Measurements from ENCODE around the gene CCDC187.

The CCDC187 gene

DNA sequence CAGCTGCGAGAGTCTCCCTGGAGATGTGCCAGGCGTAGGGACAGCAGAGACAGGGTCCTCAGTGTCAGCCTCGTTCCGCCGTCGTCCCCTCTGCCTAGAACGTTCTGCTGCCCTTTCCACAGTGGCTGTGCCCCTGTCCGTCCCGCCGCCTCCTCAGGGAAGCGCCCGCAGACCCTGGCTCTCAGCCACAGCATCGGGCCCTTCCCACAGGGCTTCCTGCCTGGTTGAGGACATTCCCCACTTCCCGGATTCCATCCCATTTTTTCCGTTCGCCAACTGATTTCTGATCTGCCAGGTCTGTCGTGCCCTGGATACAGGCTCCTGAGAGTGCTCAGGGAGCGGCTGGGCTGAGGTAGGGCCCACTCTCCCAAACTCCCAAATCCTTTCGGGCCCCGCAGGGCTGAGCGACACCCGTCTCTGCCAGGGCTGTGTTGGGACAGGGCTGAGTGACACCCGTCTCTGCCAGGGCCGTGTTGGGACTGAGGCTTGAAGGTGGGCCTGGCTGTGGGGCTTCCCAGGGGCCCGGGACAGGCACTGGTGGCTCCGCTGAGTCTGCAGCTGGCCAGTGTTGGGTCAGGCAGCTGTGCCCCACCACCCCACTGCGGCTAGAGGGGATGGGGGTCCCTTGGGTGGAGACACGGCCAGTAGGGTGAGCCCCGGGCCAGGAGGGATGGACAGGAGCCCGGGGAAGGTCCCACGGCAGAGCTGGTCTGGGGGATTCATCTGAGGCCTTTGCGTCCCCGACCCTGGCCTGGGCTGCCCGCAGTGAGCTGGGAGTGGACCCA is 43.8 kb upstream of the CCDC187 start:
- no peak overlapping the region for H3K4me3 ChIP-seq (ENCODE audit: low read depth, low read length)
- DNase-seq (ENCODE audit: low read depth), result no peak
- no peak for TF ChIP-seq CTCF (IDR thresholded peaks at IDR 0.05; ENCODE audit: low read depth, low read length, missing control alignments)

- TF ChIP-seq CTCF (IDR thresholded peaks at IDR 0.05; ENCODE audit: low read depth, low read length, missing control alignments), result no peak
- no peak for DNase-seq (ENCODE audit: low read depth)
Measured at GRCh38 chr9:136346927-136347465, 43.1 kb upstream of the CCDC187 start.

GRCh38 chr9:136346157-136346481 is 42.2 kb upstream of the CCDC187 start:
- H3K4me3 ChIP-seq (ENCODE audit: low read depth, low read length), result no peak overlapping the region
- no peak for DNase-seq (ENCODE audit: low read depth)
- no peak for TF ChIP-seq CTCF (IDR thresholded peaks at IDR 0.05; ENCODE audit: low read depth, low read length, missing control alignments)

More at GRCh38 chr9:136346927-136347465, 43.1 kb upstream of the CCDC187 start:
- H3K4me3 ChIP-seq (ENCODE audit: low read depth, low read length), result no peak overlapping the region

DNA sequence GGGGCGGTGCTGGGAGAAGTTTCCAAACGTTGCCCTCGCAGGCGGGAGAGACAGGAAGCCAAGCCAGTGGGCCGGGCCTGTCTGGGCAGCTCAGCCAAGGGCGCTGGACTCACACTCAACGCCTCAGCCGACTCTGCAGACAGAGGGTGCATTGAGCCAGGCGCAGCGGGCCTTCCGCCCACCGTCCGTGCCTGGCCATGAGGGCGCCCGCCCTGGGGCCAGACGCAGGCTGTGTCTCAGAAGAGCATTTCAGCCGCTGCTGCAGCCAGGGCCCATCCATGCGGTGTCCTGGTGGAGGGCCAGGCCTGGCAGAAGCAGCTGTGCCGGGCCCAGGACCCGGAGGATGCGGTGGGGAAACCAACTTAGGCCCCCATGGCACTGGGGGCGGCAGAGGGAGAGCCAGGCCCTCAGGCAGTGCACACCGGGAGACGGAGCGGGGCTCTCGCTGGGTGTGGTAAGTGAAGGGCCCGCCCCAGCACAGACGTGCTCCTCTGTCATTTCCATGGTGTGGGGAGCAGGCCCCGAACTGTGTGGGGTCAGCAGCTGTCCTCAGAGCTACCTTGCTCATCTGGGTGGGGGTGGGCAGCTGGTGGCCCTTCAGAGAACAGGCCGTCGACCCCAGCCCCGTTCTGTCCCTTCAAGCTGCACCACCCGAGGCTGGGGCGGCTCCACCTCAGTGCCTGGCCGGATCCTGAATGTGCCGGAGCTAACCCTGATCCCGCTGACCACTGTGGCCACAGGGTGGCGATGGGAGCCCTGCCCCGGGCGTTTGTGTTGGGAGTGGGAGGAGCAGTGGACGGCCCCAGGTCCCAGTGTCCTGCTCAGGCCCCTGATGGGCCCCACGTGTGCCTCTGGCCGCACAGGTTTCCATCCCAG is 41.6 kb upstream of the CCDC187 start:
- H3K4me3 ChIP-seq (ENCODE audit: low read depth, low read length), result no peak overlapping the region
- DNase-seq (ENCODE audit: low read depth), result no peak
- TF ChIP-seq CTCF (IDR thresholded peaks at IDR 0.05; ENCODE audit: low read depth, low read length, missing control alignments), result no peak

DNA sequence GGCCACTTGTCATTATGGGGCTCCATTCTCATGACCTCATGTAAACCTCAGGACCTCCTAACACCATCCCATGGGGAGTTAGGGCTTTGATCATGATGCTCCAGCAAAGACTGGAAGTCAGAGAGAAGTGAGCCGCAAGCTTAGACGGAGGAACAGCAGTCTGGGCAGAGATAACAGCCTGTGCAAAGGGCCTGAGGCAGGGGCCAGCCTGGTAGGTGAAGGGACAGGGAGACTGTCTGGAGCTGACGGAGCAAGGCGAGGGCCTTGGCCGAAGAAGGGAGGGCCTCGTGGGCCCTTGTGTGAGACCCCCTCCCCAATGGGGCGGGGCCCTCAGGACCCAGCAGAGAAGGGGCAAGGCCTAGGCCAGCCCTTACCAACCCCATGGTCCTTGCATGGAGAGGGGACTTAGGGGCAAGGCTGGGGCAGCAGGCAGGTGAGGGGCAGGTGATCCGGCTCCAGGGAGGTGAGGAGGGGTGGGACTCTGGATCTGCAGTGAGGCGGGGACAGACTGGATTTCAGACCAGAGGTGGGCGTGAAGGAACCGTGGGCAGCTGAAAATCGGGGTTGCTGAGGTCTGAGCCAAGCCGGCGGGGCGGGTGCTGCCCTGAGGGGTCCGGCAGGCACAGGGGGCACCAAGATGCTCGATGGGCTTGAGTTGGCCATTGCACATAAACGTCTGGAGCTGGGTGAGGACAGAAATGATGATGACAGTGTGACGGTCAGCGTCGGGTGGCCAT is 40.8 kb upstream of the CCDC187 start:
- no peak overlapping the region for H3K4me3 ChIP-seq (ENCODE audit: low read depth, low read length)
- TF ChIP-seq CTCF (IDR thresholded peaks at IDR 0.05; ENCODE audit: low read depth, low read length, missing control alignments), result no peak
- no peak for DNase-seq (ENCODE audit: low read depth)

GRCh38 chr9:136343884-136344269 is 40.0 kb upstream of the CCDC187 start:
- H3K4me3 ChIP-seq (ENCODE audit: low read depth, low read length), result no peak overlapping the region
- no peak for DNase-seq (ENCODE audit: low read depth)
- no peak for TF ChIP-seq CTCF (IDR thresholded peaks at IDR 0.05; ENCODE audit: low read depth, low read length, missing control alignments)

All from GM12864 (cell line).